LNCAP (cell line): Measurements from ENCODE around the gene TUBE1.

Source experiments
- TF ChIP-seq, protein P1 (sequence below): fragments of 450-650 bp; IDR thresholded peaks from 2 replicates; pipeline ENCODE4 v1.5.1; 2017; ENCODE audit warnings: mild to moderate bottlenecking

TUBE1 gene

DNA sequence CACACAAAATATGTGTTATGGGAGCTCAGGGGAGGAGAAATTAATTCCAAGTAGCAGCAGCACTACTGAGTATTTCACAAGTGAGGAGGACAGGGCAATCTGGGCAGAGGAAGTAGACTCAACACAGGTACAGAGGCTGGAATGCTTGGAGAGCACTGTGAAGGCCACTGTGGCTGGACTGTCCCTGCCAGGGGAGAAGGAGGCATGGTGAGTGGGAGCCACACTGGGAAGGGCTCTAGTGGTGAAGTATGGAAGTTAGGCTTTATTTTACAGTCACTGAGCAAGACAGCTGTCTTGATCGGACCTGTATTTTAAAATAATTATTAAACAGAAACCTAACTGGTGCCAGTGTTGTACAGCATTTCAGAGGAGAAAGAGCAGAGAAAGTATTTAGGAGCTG lies 28.9 kb upstream of the TUBE1 start:
- TF ChIP-seq, protein P1, sequence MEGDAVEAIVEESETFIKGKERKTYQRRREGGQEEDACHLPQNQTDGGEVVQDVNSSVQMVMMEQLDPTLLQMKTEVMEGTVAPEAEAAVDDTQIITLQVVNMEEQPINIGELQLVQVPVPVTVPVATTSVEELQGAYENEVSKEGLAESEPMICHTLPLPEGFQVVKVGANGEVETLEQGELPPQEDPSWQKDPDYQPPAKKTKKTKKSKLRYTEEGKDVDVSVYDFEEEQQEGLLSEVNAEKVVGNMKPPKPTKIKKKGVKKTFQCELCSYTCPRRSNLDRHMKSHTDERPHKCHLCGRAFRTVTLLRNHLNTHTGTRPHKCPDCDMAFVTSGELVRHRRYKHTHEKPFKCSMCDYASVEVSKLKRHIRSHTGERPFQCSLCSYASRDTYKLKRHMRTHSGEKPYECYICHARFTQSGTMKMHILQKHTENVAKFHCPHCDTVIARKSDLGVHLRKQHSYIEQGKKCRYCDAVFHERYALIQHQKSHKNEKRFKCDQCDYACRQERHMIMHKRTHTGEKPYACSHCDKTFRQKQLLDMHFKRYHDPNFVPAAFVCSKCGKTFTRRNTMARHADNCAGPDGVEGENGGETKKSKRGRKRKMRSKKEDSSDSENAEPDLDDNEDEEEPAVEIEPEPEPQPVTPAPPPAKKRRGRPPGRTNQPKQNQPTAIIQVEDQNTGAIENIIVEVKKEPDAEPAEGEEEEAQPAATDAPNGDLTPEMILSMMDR = no peak

DNA sequence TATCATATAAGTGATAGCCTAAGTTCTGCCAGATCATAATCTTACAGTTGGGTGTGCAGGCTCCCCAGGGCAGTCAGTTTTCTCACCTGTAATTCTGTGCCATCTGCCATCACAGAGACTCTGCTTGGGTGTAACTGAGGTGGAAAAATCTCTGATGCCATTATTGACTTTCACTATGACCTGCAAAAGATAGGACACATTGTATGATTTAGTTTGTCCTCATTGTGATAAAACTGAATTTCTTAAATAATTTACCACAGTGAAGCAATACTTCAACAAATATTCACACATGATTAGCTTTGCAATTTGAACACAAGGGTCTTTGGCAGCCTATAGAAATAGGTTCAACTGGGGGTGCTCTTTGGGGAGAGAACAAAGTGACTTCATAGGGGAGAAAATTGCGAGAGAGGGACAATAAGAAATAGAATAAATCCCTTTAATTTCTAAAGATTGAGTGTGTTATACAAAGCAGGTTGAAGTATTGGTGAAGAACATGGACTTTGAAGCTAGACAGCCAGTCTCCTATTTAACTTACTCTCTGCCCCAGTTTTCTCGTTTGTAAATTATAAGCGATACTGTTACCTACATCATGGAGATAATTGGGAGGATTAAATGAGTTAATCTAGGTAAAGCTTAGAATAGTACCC lies 27.4 kb upstream of the TUBE1 start:
- TF ChIP-seq, protein P1 = no peak

DNA sequence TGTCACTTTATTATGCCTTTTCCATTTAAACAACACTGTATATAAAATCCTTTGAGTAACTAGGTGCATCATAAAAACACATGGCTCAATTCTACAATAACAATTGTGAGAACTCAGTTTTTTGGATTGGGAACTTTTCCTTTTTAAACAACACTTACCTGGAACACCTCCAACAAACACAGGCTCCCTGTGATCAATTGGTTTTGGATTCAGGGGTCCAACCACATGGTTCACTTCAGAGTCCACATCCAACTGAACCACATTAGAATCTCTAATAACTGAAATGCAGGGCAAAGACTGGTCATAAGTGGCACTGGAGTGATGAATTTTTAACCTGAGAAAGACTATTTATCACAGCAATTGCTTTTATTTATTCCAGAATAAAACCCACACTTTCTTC lies 26.6 kb upstream of the TUBE1 start:
- TF ChIP-seq, protein P1 = no peak

DNA sequence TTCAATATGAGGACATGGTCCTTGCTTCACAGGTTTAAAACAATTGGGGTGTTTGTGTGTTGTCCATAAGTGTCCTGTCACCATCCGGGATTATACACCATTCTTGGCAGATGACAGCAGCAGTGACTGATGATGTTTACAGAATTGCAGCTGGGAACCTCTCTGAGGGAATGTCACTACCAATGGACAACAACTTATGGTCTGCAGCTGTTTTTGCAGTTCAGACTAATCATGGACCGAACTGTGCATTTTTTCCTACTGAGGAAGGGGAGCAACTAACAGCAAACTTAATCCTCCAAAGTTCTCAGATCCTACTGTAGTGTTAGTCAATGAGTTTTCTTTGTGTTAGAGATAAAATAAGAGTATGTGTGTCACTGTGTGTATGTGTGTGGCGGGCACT lies 26.1 kb upstream of the TUBE1 start:
- TF ChIP-seq, protein P1 = no peak

DNA sequence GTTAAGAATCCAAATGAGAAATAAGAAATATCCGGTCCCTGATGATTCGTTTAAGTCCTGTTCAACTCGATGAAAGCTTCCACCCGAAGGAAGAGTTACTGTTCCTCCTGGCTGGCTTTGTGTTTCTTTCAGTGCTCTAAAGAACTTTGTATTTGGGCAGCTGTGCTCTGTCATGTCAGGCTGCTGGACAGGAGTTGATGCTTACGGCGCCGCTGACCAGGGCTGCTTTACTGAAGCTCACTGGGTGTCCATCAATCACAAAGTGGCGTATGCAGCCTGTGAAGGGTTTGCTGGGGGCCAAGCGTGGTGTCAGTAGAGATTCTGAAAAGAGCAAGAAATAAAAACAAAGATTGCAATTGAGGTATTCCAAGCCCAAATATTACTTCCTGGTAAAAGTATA lies 22.0 kb upstream of the TUBE1 start:
- TF ChIP-seq, protein P1 = no peak

DNA sequence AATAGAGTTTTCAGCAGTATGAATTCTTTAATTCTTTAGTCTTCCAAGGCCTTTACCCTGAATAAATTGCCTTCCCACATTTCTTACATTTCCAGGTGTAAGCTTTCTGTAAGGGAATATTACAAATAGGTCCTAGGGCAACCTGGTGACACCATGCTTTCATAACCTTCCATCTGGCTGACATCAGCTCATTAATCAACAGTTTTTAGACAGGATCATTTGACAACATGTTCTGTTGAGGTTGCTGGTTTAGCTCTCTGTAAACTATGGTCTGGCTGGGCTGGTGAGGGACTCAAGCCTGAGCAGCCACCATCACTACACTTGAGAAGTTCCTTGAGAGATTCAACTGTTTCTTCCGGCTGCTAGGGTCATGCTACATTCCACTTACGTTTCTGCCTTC lies 19.3 kb upstream of the TUBE1 start:
- TF ChIP-seq, protein P1 = no peak

DNA sequence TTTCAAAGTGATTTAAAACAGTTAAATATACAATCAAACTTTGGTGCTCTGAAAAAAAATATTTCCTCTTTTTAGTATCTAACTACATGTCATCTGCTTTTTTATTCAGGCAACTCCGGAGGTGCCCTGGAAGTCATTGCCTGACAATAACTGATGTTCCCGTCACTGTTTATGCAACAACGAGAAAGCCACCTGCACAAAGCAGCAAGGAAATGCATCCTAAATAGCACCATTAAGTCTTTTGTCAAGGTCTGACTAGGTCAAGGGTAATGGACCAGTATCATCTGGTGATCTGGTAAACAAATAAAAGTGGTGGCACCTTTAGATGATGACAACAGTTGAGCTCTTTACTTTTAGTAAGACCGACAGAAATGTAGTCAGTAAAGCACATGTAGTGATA lies 13.3 kb upstream of the TUBE1 start:
- TF ChIP-seq, protein P1 = no peak

DNA sequence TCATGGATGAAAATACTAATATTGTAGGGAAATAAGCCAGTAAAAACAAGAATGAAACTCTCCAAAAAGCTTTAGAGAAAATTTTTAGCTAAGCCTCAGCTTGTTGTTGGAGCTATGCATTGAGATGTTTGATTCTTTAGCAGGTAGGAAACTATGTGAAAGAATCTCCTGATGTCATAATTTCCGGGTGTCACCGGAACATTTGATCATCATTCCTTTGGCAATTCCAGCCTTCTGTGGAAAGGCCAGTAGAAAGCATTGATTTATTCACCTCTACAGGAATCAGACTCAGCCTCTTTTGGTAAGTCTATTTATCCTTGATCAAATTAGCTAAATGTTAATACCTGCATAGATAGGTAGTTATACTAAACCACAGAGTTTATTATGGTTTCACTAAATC lies 9.6 kb upstream of the TUBE1 start:
- TF ChIP-seq, protein P1 = no peak
